ENCODE measurements around the gene NDUFS4.

DNA sequence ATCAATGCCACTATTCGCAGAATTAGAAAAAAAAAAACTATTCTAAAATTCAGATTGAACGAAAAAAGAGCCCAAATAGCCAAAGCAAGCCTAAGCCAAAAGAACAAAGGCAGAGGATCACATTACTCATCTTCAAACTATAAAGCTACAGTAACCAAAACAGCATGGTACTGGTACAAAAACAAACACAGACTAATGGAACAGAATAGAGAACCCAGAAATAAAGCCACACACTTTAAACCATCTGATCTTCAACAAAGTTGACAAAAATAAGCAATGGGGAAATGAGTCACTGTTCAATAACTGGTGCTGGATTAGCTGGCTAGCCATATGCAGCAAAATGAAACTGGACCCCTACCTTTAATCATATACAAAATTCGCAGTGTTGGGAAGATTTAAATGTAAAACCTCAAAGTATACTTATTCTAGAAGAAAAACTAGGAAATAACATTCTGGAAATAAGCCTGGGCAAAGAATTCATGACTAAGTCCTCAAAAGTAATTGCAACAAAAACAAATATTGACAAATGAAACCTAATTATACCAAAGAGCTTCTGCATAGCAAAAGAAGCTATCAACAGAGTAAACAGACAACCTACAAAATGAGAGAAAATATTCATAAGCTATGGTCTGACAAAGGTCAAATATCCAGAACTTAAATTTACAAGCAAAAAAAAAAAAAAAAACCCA lies 153.7 kb downstream of the NDUFS4 start:
- TF ChIP-seq, protein P1, sequence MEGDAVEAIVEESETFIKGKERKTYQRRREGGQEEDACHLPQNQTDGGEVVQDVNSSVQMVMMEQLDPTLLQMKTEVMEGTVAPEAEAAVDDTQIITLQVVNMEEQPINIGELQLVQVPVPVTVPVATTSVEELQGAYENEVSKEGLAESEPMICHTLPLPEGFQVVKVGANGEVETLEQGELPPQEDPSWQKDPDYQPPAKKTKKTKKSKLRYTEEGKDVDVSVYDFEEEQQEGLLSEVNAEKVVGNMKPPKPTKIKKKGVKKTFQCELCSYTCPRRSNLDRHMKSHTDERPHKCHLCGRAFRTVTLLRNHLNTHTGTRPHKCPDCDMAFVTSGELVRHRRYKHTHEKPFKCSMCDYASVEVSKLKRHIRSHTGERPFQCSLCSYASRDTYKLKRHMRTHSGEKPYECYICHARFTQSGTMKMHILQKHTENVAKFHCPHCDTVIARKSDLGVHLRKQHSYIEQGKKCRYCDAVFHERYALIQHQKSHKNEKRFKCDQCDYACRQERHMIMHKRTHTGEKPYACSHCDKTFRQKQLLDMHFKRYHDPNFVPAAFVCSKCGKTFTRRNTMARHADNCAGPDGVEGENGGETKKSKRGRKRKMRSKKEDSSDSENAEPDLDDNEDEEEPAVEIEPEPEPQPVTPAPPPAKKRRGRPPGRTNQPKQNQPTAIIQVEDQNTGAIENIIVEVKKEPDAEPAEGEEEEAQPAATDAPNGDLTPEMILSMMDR (IDR thresholded peaks at IDR 0.05) = no peak
- TF ChIP-seq POLR2A (IDR thresholded peaks at IDR 0.05; ENCODE audit: low read depth) = no peak

Data from esophagus muscularis mucosa (tissue), 3 donors.